Measurements from ENCODE around the gene WDFY4. TPM values are rescaled to one million over a fixed set of nuclear protein-coding genes. Genes with fewer than 3 reads are reported as not detected.

The WDFY4 gene
- polyA plus RNA-seq, 1 donor from 2014 or later = not detected

DNA sequence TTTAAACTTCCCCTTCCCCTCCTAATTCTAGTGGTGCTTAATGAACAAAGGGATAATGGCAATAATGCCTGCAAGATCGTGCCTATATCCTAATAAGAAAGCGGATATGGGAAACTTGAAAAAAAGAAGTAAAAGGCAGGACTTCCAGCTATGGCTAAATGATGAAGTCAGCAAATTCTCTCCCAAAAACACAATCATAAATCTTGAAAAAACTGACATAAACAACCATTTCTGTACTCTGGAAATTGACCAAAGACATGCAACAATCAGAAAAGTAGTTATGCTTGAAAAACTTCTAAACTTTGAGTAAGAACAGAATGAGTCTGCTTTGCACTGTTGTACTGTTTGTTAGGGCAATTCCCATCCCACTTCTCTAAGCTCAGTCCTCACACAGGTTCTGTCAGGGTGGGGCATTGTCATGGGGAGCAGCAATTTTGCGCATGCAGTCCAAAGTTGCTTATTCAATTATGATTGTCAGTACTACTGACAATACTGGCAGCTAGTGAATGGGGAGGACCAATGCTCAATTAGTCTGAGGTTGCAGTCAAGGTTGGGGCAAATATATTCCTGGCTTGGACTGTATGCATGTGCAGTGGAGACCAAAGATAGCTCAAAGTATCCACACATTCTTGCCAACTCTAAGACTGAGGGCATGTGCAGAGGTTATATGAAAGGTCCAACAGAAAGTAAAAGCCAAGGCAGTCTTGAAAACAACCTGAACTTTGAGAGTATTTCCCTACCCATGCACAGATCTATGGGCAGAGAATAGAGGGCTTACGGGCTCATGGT lies 45.7 kb upstream of the WDFY4 start:
- no peaks in the 10 kb centered on the region for H3F3A ChIP-seq (ENCODE audit: insufficient read depth, low read length, poor library complexity, severe bottlenecking)
- no peak overlapping the region for H3K4me3 ChIP-seq (ENCODE audit: low read length)
- no peak overlapping the region for H3K4me2 ChIP-seq (ENCODE audit: low read length)
- TF ChIP-seq RAD21 (conservative IDR thresholded peaks at IDR 0.05) (no peak), MXI1 (conservative IDR thresholded peaks at IDR 0.05; ENCODE audit: poor library complexity, severe bottlenecking) (no peak), EP300 (conservative IDR thresholded peaks at IDR 0.05; ENCODE audit: poor library complexity, severe bottlenecking) (no peak), POLR2AphosphoS5 (IDR thresholded peaks at IDR 0.05) (no peak), SMC3 (conservative IDR thresholded peaks at IDR 0.05; ENCODE audit: poor library complexity) (no peak), EZH2 (IDR thresholded peaks at IDR 0.05; ENCODE audit: borderline replicate concordance, insufficient read depth, low read length, poor library complexity, severe bottlenecking) (no peak)
- H3K36me3 ChIP-seq (ENCODE audit: insufficient read depth, low read length) = no peaks in the 10 kb centered on the region
- no peak overlapping the region for H2AFZ ChIP-seq (ENCODE audit: low read depth, low read length)
- H3K9ac ChIP-seq (ENCODE audit: low read length) = no peak overlapping the region
- H3K79me2 ChIP-seq (replicated peaks; ENCODE audit: insufficient read depth, low read length) = no peaks in the 10 kb centered on the region
- no peaks in the 10 kb centered on the region for H3K9me3 ChIP-seq (ENCODE audit: low read length)
- H3K27ac ChIP-seq (ENCODE audit: low read length) = no peak overlapping the region
- H4K20me1 ChIP-seq (ENCODE audit: insufficient read depth) = no peaks in the 10 kb centered on the region
- H3K9me2 ChIP-seq (ENCODE audit: insufficient read depth, low read length) = no peaks in the 10 kb centered on the region
- no peaks in the 10 kb centered on the region for H3K27me3 ChIP-seq (ENCODE audit: insufficient read depth, low read depth, low read length)

DNA sequence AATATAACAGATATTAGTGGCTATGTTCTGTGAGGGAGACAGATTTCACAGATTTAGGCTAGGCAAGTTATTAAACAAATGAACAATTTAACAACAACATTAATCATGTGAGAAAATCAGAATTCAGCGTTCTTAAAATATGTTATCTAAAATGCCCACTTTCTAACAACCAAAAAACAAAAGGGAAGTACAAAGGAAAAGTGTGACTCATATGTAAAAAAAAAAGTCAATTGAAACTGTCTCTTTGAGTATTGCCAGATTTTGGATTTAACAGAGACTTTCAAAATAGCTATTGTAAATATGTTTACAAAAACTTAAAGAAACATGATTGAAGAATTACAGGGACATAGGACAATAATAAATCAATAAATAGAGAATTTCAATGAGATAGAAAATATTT lies 45.0 kb upstream of the WDFY4 start:
- no peaks in the 10 kb centered on the region for H3K27me3 ChIP-seq (ENCODE audit: insufficient read depth, low read depth, low read length)
- H3F3A ChIP-seq (ENCODE audit: insufficient read depth, low read length, poor library complexity, severe bottlenecking) = no peaks in the 10 kb centered on the region
- H3K9ac ChIP-seq (ENCODE audit: low read length) = no peak overlapping the region
- H3K36me3 ChIP-seq (ENCODE audit: insufficient read depth, low read length) = no peaks in the 10 kb centered on the region
- H3K4me3 ChIP-seq (ENCODE audit: low read length) = no peak overlapping the region
- H3K9me3 ChIP-seq (ENCODE audit: low read length) = no peaks in the 10 kb centered on the region
- H3K4me2 ChIP-seq (ENCODE audit: low read length) = no peak overlapping the region
- TF ChIP-seq TAF1 (IDR thresholded peaks at IDR 0.05; ENCODE audit: low read depth) (no peak), EP300 (conservative IDR thresholded peaks at IDR 0.05; ENCODE audit: poor library complexity, severe bottlenecking) (no peak), POLR2AphosphoS5 (IDR thresholded peaks at IDR 0.05) (no peak), EZH2 (IDR thresholded peaks at IDR 0.05; ENCODE audit: borderline replicate concordance, insufficient read depth, low read length, poor library complexity, severe bottlenecking) (no peak), MXI1 (conservative IDR thresholded peaks at IDR 0.05; ENCODE audit: poor library complexity, severe bottlenecking) (no peak), RAD21 (conservative IDR thresholded peaks at IDR 0.05) (no peak), SMC3 (conservative IDR thresholded peaks at IDR 0.05; ENCODE audit: poor library complexity) (no peak)
- TF ChIP-seq, protein P1, sequence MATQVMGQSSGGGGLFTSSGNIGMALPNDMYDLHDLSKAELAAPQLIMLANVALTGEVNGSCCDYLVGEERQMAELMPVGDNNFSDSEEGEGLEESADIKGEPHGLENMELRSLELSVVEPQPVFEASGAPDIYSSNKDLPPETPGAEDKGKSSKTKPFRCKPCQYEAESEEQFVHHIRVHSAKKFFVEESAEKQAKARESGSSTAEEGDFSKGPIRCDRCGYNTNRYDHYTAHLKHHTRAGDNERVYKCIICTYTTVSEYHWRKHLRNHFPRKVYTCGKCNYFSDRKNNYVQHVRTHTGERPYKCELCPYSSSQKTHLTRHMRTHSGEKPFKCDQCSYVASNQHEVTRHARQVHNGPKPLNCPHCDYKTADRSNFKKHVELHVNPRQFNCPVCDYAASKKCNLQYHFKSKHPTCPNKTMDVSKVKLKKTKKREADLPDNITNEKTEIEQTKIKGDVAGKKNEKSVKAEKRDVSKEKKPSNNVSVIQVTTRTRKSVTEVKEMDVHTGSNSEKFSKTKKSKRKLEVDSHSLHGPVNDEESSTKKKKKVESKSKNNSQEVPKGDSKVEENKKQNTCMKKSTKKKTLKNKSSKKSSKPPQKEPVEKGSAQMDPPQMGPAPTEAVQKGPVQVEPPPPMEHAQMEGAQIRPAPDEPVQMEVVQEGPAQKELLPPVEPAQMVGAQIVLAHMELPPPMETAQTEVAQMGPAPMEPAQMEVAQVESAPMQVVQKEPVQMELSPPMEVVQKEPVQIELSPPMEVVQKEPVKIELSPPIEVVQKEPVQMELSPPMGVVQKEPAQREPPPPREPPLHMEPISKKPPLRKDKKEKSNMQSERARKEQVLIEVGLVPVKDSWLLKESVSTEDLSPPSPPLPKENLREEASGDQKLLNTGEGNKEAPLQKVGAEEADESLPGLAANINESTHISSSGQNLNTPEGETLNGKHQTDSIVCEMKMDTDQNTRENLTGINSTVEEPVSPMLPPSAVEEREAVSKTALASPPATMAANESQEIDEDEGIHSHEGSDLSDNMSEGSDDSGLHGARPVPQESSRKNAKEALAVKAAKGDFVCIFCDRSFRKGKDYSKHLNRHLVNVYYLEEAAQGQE (IDR thresholded peaks at IDR 0.05; ENCODE audit: borderline replicate concordance) = no peak
- TF ChIP-seq, protein P2, sequence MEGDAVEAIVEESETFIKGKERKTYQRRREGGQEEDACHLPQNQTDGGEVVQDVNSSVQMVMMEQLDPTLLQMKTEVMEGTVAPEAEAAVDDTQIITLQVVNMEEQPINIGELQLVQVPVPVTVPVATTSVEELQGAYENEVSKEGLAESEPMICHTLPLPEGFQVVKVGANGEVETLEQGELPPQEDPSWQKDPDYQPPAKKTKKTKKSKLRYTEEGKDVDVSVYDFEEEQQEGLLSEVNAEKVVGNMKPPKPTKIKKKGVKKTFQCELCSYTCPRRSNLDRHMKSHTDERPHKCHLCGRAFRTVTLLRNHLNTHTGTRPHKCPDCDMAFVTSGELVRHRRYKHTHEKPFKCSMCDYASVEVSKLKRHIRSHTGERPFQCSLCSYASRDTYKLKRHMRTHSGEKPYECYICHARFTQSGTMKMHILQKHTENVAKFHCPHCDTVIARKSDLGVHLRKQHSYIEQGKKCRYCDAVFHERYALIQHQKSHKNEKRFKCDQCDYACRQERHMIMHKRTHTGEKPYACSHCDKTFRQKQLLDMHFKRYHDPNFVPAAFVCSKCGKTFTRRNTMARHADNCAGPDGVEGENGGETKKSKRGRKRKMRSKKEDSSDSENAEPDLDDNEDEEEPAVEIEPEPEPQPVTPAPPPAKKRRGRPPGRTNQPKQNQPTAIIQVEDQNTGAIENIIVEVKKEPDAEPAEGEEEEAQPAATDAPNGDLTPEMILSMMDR (IDR thresholded peaks at IDR 0.05; ENCODE audit: poor library complexity, severe bottlenecking) = no peak
- H3K79me2 ChIP-seq (replicated peaks; ENCODE audit: insufficient read depth, low read length) = no peaks in the 10 kb centered on the region
- H2AFZ ChIP-seq (ENCODE audit: low read depth, low read length) = no peak overlapping the region
- H3K27ac ChIP-seq (ENCODE audit: low read length) = no peak overlapping the region
- no peaks in the 10 kb centered on the region for H3K9me2 ChIP-seq (ENCODE audit: insufficient read depth, low read length)
- no peaks in the 10 kb centered on the region for H4K20me1 ChIP-seq (ENCODE audit: insufficient read depth)
